Prostate gland (tissue), 2 donors: Measurements from ENCODE around the gene MAP7D2. TPM values are rescaled to one million over a fixed set of nuclear protein-coding genes. Genes with fewer than 3 reads are reported as not detected.

Experiments
- DNase-seq: peaks from one replicate; pipeline ENCODE4 v3.0.0-alpha.2; 2019; ENCODE audit warnings: low spot score
- H3K27ac ChIP-seq, 2 donors: fragments of 200-600 bp; sonication (generic); 2 replicates each; pipeline ENCODE4 v1.5.1; 2017 to 2019
- H3K27me3 ChIP-seq: fragments of 200-600 bp; sonication (generic); replicated peaks from 2 replicates; pipeline ENCODE4 v1.5.1; 2019; ENCODE audit not compliant: insufficient read depth
- H3K36me3 ChIP-seq, 2 donors: fragments of 200-600 bp; sonication (generic); 1 replicate in 1 of 2; 2 replicates in 1 of 2; pipeline versions ENCODE4 v1.5.1 to v1.8.1; 2017 to 2019
- H3K4me1 ChIP-seq: fragments of 200-600 bp; sonication (generic); replicated peaks from 2 replicates; pipeline ENCODE4 v1.5.1; 2019
- H3K4me3 ChIP-seq, 2 donors: fragments of 200-600 bp; sonication (generic); 2 replicates each; pipeline ENCODE4 v1.5.1; 2017 to 2019
- H3K9me3 ChIP-seq: fragments of 200-600 bp; sonication (generic); 2 replicates; pipeline ENCODE4 v1.5.1; 2017
- CTCF ChIP-seq, 4 experiments: fragments of 200-600 bp in 2 of 4; fragments of 450-650 bp in 2 of 4; sonication (generic) in 2 of 4; IDR thresholded peaks; 1 replicate in 3 of 4; 2 replicates in 1 of 4; pipeline ENCODE4 v1.5.1; 2016 to 2019; ENCODE audit warnings: antibody characterized with exemption in 4 of 4, mild to moderate bottlenecking in 2 of 4, moderate library complexity in 2 of 4
- POLR2A ChIP-seq: fragments of 450-650 bp; IDR thresholded peaks from one replicate; pipeline ENCODE4 v1.6.1; 2016; ENCODE audit warnings: antibody characterized with exemption, mild to moderate bottlenecking
- POLR2AphosphoS5 ChIP-seq: sonication (generic); formaldehyde crosslinking; IDR thresholded peaks from one replicate; pipeline ENCODE4 v1.6.1; 2017; ENCODE audit warnings: antibody characterized with exemption
- WGBS: methylation state at CpG from one replicate; pipeline ENCODE4 v1.1.5; 2018; 5-methylcytosine and 5-hydroxymethylcytosine counted together
- intact Hi-C: fragments of 100-400 bp; cut with DNase I; formaldehyde crosslinking; loops from one replicate; pipeline ENCODE4 v1.14.2; 2022
- total RNA-seq, 2 donors: library from RNA; depleted of rRNA; stranded (reverse); fragments of >200 nt; gene quantifications; one replicate each; pipeline ENCODE4 v1.1.0, GENCODE V29; 2016

The MAP7D2 gene
- total RNA-seq, 2 donors from 2014 or later: 1.3 to 9.9 TPM

- H3K27ac ChIP-seq: no peak overlapping the region
- intact Hi-C loops: no loop called here
- DNase-seq: no peak
- no peaks in the 10 kb centered on the region for H3K36me3 ChIP-seq
- no peak for TF ChIP-seq POLR2AphosphoS5
- no peak for TF ChIP-seq POLR2A
- no peak for TF ChIP-seq CTCF (IDR thresholded peaks at IDR 0.05)
- H3K4me3 ChIP-seq: no peak overlapping the region
- WGBS: 92% methylated on average over 1 of the region's 1 CpG
- no peaks in the 10 kb centered on the region for H3K4me1 ChIP-seq
- no peaks in the 10 kb centered on the region for H3K27me3 ChIP-seq
- no peaks in the 10 kb centered on the region for H3K9me3 ChIP-seq
Observed at GRCh38 chrX:20147561-20147960, 30.9 kb upstream of the MAP7D2 start.

DNA sequence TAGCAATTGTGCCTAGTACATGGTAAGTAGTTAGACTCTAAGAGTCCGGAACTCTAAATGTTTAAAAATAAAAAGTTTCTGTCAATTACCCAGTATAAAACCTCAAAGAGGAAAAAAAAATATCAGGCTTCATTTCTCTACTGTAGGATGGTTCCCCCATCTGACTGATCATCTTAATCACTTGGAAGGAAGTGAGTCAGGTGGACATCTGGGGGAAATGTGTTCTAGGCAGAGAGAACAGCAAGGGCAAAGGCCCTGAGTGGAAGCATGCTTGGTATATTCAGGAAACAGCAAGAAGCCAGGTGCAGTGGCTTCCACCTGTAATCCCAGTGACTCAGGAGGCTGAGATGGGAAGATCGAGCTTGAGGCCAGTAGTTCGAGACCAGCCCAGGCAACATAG lies 27.8 kb upstream of the MAP7D2 start:
- Histone ChIP-seq H3K27me3 (no peaks in the 10 kb centered on the region), H3K4me1 (no peaks in the 10 kb centered on the region), H3K27ac (no peak overlapping the region), H3K4me3 (no peak overlapping the region), H3K36me3 (no peaks in the 10 kb centered on the region), H3K9me3 (no peaks in the 10 kb centered on the region)
- TF ChIP-seq POLR2AphosphoS5 (no peak), CTCF (IDR thresholded peaks at IDR 0.05) (no peak), POLR2A (no peak)
- intact Hi-C loops: loop anchor here (5.0 kb wide), 1 partner anchor 123 kb away; the partner anchor contains the start of gene RPS6KA3
- DNase-seq: no peak
- WGBS: 96% methylated on average over 3 of the region's 3 CpGs

DNA sequence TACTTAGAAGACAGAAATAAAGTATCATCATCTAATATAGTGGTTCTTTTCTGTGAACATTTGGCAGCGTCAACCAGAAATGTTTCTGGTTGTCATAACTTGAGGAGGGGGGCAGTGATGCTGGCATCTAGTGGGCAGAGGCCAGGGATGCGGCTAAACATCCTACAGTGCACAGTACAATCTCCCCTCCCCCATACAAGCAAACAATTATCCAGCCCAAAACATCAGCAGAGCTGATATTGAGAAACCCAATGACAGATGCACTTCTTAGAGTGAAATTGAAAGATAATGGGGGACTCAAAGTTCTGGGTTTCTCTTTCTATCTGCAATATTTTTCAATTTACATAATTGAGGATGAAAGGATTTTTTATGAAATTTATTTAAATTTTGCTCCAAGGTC lies 26.9 kb upstream of the MAP7D2 start:
- no peak for DNase-seq
- Histone ChIP-seq H3K27me3 (no peaks in the 10 kb centered on the region), H3K4me3 (no peak overlapping the region), H3K4me1 (no peaks in the 10 kb centered on the region), H3K9me3 (no peaks in the 10 kb centered on the region), H3K27ac (no peak overlapping the region), H3K36me3 (no peaks in the 10 kb centered on the region)
- intact Hi-C loops: loop anchor here (5.0 kb wide), 1 partner anchor 124 kb away; the partner anchor contains the start of gene RPS6KA3
- TF ChIP-seq POLR2A (no peak), POLR2AphosphoS5 (no peak), CTCF (IDR thresholded peaks at IDR 0.05) (no peak)
- 60% methylated on average over 2 of the region's 2 CpGs for WGBS

DNA sequence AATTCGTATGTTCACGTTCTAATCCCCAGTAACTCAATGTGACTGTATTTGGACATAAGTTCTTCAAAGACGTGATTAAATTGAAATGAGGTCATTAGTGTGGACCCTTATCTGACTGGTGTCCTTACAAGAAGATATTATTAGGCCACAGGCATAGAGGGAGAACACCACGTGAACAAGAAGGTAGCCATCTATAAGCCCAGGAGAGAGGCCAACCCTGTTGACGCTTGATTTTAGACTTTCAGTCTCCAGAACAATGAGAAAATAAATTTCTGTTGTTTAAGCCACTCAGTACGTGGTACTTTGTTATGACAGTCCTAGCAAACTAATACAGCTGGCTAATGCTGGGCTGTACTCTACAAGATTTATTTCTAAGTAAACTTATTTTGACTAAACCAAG lies 26.4 kb upstream of the MAP7D2 start:
- Histone ChIP-seq H3K9me3 (no peaks in the 10 kb centered on the region), H3K27me3 (no peaks in the 10 kb centered on the region), H3K36me3 (no peaks in the 10 kb centered on the region), H3K4me1 (no peaks in the 10 kb centered on the region), H3K4me3 (no peak overlapping the region), H3K27ac (peak overlapping the region in 1 of 2 donors; percentile 82)
- TF ChIP-seq POLR2AphosphoS5: no peak
- TF ChIP-seq POLR2A: no peak
- TF ChIP-seq CTCF (IDR thresholded peaks at IDR 0.05): no peak
- intact Hi-C loops: loop anchor here (5.0 kb wide), 1 partner anchor 124 kb away; the partner anchor contains the start of gene RPS6KA3
- DNase-seq: no peak
- WGBS: 51% methylated on average over 6 of the region's 6 CpGs
